HCT116 (cell line): Measurements from ENCODE around the gene LMNA. TPM values are rescaled to one million over a fixed set of nuclear protein-coding genes. Genes with fewer than 3 reads are reported as not detected.

ENCODE experiments used
- ATAC-seq: fragments of 200-7000 bp; cut with Tn5 transposase; 2 replicates; pipeline ENCODE4 v1.9.1; 2020; ENCODE audit warnings: mild to moderate bottlenecking, moderate library complexity
- BruUV-seq: library from RNA; stranded (reverse); fragments of 400-500 nt; replicated peaks from 2 replicates; lab custom pipeline; 2021; lab: Mats Ljungman, UMichigan
- CTCF ChIA-PET: fragments of 300-600 bp; sonication (Branson Sonifier 250); formaldehyde crosslinking; loops from one replicate; lab custom pipeline; 2021; ENCODE audit warnings: antibody characterized with exemption; lab: Charles Lee
- POLR2A ChIA-PET: fragments of 300-600, 350-600 bp; sonication (Branson Sonifier 250); formaldehyde crosslinking; loops from one replicate; lab custom pipeline; 2021; ENCODE audit warnings: antibody characterized with exemption; lab: Charles Lee
- RAD21 ChIA-PET, 2 experiments: fragments of 300-600 bp; sonication (Branson Sonifier 250); formaldehyde crosslinking; loops; one replicate each; lab custom pipeline; 2023; ENCODE audit warnings: low total read pairs in 2 of 2; ENCODE audit not compliant: uncharacterized antibody in 2 of 2, unreplicated experiment in 2 of 2, low non-redundant PET in 1 of 2; lab: Charles Lee
- DNase-seq: peaks from one replicate; pipeline ENCODE4 v3.0.0-alpha.2; 2010; ENCODE audit warnings: low read depth, low spot score
- H2AFZ ChIP-seq: fragments of 200-600 bp; shearing (Covaris generic), sonication (generic); 2 replicates; pipeline ENCODE4 v1.6.1; 2017; ENCODE audit warnings: low read depth, mixed run types, mixed read lengths, antibody characterized with exemption, low read length; ENCODE audit not compliant: poor library complexity, severe bottlenecking
- H3K27ac ChIP-seq: 2 replicates; pipeline ENCODE4 v1.5.1; 2012; ENCODE audit warnings: low read depth, low read length
- H3K27me3 ChIP-seq: fragments of 200-600 bp; sonication (generic); 2 replicates; pipeline ENCODE4 v1.6.1; 2016; ENCODE audit warnings: mixed run types, low read length, mixed read lengths; ENCODE audit not compliant: insufficient read depth
- H3K36me3 ChIP-seq, 2 experiments: fragments of 200-500 bp in 1 of 2; fragments of 200-600 bp in 1 of 2; sonication (Bioruptor generic) in 1 of 2; sonication (generic) in 1 of 2; 2 replicates each; pipeline versions ENCODE4 v1.5.1 to v1.6.1; 2014 to 2016; ENCODE audit warnings: low read length in 2 of 2, inconsistent platforms in 1 of 2, mixed read lengths in 1 of 2, mixed run types in 1 of 2; ENCODE audit not compliant: insufficient read depth in 2 of 2, control insufficient read depth in 1 of 2
- H3K4me1 ChIP-seq, 2 experiments: fragments of 200-600 bp in 1 of 2; sonication (generic) in 1 of 2; 2 replicates each; pipeline versions ENCODE4 v1.5.1 to v1.6.1; 2012 to 2017; ENCODE audit warnings: low read length in 2 of 2, inconsistent platforms in 1 of 2, mild to moderate bottlenecking in 1 of 2, mixed read lengths in 1 of 2, mixed run types in 1 of 2, moderate library complexity in 1 of 2; ENCODE audit not compliant: insufficient read depth in 2 of 2, control insufficient read depth in 1 of 2
- H3K4me2 ChIP-seq: fragments of 200-600 bp; sonication (generic); 2 replicates; pipeline ENCODE4 v1.6.1; 2017; ENCODE audit warnings: mixed run types, low read length, mixed read lengths
- H3K4me3 ChIP-seq, 2 experiments: fragments of 200-600 bp in 1 of 2; sonication (generic) in 1 of 2; replicated peaks in 1 of 2; 2 replicates each; pipeline ENCODE4 v1.5.1; 2011 to 2016; ENCODE audit warnings: low read length in 2 of 2, control low read depth in 1 of 2, low read depth in 1 of 2, mild to moderate bottlenecking in 1 of 2, mixed read lengths in 1 of 2, mixed run types in 1 of 2
- H3K79me2 ChIP-seq: fragments of 200-600 bp; sonication (generic); 2 replicates; pipeline ENCODE4 v1.6.1; 2017; ENCODE audit warnings: mild to moderate bottlenecking, mixed run types, low read length, moderate library complexity, mixed read lengths; ENCODE audit not compliant: insufficient read depth
- H3K9ac ChIP-seq: fragments of 200-600 bp; sonication (generic); 2 replicates; pipeline ENCODE4 v1.6.1; 2016; ENCODE audit warnings: low read length, mixed read lengths
- H3K9me2 ChIP-seq: fragments of 200-600 bp; sonication (generic), shearing (Covaris generic); 2 replicates; pipeline ENCODE4 v1.6.1; 2017; ENCODE audit warnings: mixed run types, mild to moderate bottlenecking, moderate library complexity; ENCODE audit not compliant: insufficient read depth
- H3K9me3 ChIP-seq, 2 experiments: fragments of 200-500 bp in 1 of 2; fragments of 200-600 bp in 1 of 2; sonication (Bioruptor generic) in 1 of 2; sonication (generic) in 1 of 2; 2 replicates each; pipeline ENCODE4 v1.6.1; 2014 to 2017; ENCODE audit warnings: low read length in 2 of 2, mixed read lengths in 2 of 2, inconsistent platforms in 1 of 2, low read depth in 1 of 2, mild to moderate bottlenecking in 1 of 2, mixed run types in 1 of 2, moderate library complexity in 1 of 2; ENCODE audit not compliant: control insufficient read depth in 1 of 2, insufficient read depth in 1 of 2
- H4K20me1 ChIP-seq: fragments of 200-600 bp; sonication (generic), shearing (Covaris generic); 2 replicates; pipeline ENCODE4 v1.6.1; 2017; ENCODE audit warnings: mixed run types, mild to moderate bottlenecking, moderate library complexity; ENCODE audit not compliant: insufficient read depth
- CBX3 ChIP-seq: IDR thresholded peaks from 2 replicates; pipeline ENCODE4 v1.6.1; 2012; ENCODE audit warnings: low read depth
- CEBPB ChIP-seq: IDR thresholded peaks from 2 replicates; pipeline ENCODE4 v1.6.1; 2012; ENCODE audit warnings: low read depth
- CTCF ChIP-seq, 3 experiments: fragments of 200-600 bp in 1 of 3; sonication (generic) in 1 of 3; IDR thresholded peaks in 2 of 3; conservative IDR thresholded peaks in 1 of 3; 2 replicates each; pipeline ENCODE4 v1.5.1; 2012 to 2017; ENCODE audit warnings: low read depth in 2 of 3, low read length in 2 of 3, antibody characterized with exemption in 1 of 3, borderline replicate concordance in 1 of 3, control low read depth in 1 of 3, mild to moderate bottlenecking in 1 of 3, mixed read lengths in 1 of 3, mixed run types in 1 of 3, moderate library complexity in 1 of 3; ENCODE audit not compliant: insufficient read depth in 1 of 3
- ELF1 ChIP-seq: IDR thresholded peaks from 2 replicates; pipeline ENCODE4 v1.6.1; 2012; ENCODE audit warnings: low read depth, borderline replicate concordance
- EZH2phosphoT487 ChIP-seq: fragments of 200-600 bp; IDR thresholded peaks from 2 replicates; pipeline ENCODE4 v1.6.1; 2018; ENCODE audit warnings: antibody characterized with exemption, borderline replicate concordance
- FOSL1 ChIP-seq: IDR thresholded peaks from 2 replicates; pipeline ENCODE4 v1.6.1; 2012; ENCODE audit warnings: low read depth
- POLR2A ChIP-seq: IDR thresholded peaks from 2 replicates; pipeline ENCODE4 v1.7.0; 2011; ENCODE audit warnings: borderline replicate concordance; ENCODE audit not compliant: insufficient read depth, insufficient read length; ENCODE audit errors: extremely low read depth
- REST ChIP-seq: IDR thresholded peaks from 2 replicates; pipeline ENCODE4 v1.6.1; 2012; ENCODE audit warnings: low read depth
- SP1 ChIP-seq: IDR thresholded peaks from 2 replicates; pipeline ENCODE4 v1.6.1; 2012; ENCODE audit warnings: low read depth
- TCF7L2 ChIP-seq: IDR thresholded peaks from 2 replicates; pipeline ENCODE4 v1.7.0; 2011; ENCODE audit warnings: borderline replicate concordance, inconsistent platforms; ENCODE audit not compliant: insufficient read depth, insufficient read length; ENCODE audit errors: extremely low read depth
- YY1 ChIP-seq: IDR thresholded peaks from 2 replicates; pipeline ENCODE4 v1.6.1; 2011; ENCODE audit warnings: low read length, low read depth, moderate library complexity, mild to moderate bottlenecking; ENCODE audit not compliant: insufficient replicate concordance; ENCODE audit errors: extremely low read depth
- ZBTB33 ChIP-seq: IDR thresholded peaks from 2 replicates; pipeline ENCODE4 v1.6.1; 2011; ENCODE audit warnings: mild to moderate bottlenecking, low read length, moderate library complexity; ENCODE audit not compliant: insufficient replicate concordance; ENCODE audit errors: extremely low read depth
- ZFX ChIP-seq: fragments of 450-650 bp; IDR thresholded peaks from 2 replicates; pipeline ENCODE4 v1.6.1; 2017
- intact Hi-C: fragments of 100-400 bp; cut with micrococcal nuclease; formaldehyde crosslinking; loops from 2 replicates; pipeline ENCODE4 v1.10.0; 2022
- total RNA-seq: library from RNA; stranded (reverse); gene quantifications from one replicate; pipeline ENCODE4 v1.2.1, GENCODE V29; 2021; ENCODE audit not compliant: unreplicated experiment

The LMNA gene
- total RNA-seq, 1 experiment from 2014 or later, result 528 TPM

GRCh38 chr1:156128654-156129597 is 14.4 kb downstream of the LMNA start:
- Histone ChIP-seq H2AFZ (no peak overlapping the region), H3K4me2 (peak overlapping the region; percentile 90), H3K9me3 (no peaks in the 10 kb centered on the region), H3K4me1 (peaks cover 52 to 70% of the 10 kb centered on the region in 2 experiments), H3K27ac (peak overlapping the region; percentile 95)
- CTCF ChIA-PET, result interaction anchor here (0.8 to 8.4 kb wide), 16 partner anchors 13 to 191 kb away, joined by 3 to 189 read pairs (median 6); no protein-coding TSS in a partner anchor
- RAD21 ChIA-PET, result interaction anchor here (0.7 to 4.7 kb wide), 5 partner anchors 25 to 32 kb away, joined by 4 to 43 read pairs (median 14); no protein-coding TSS in a partner anchor
- ATAC-seq, result no peak
- BruUV-seq, result no TSS peak
- POLR2A ChIA-PET, result interaction anchor here (1.1 to 2.8 kb wide), 9 partner anchors 13 to 96 kb away, joined by 3 to 42 read pairs (median 7); partner anchors contain the start of gene PMF1
- TF ChIP-seq FOSL1, result no peak
- no peak for TF ChIP-seq REST
- no peak for TF ChIP-seq POLR2A
- no peak for TF ChIP-seq SP1
- TF ChIP-seq CEBPB, result no peak
- TF ChIP-seq ZBTB33, result no peak
- no peak for TF ChIP-seq CTCF (IDR thresholded peaks at IDR 0.05 in 2 of 3, conservative IDR thresholded peaks at IDR 0.05 in 1 of 3; ENCODE audit: borderline replicate concordance in 1 of 3, insufficient read depth in 1 of 3, low read depth in 2 of 3, low read length in 2 of 3)
- no peak for TF ChIP-seq TCF7L2
- TF ChIP-seq EZH2phosphoT487, result no peak
- no peak; the same call in 1 of the 2 replicates for TF ChIP-seq ZFX
- TF ChIP-seq CBX3, result no peak
- TF ChIP-seq ELF1, result no peak
- TF ChIP-seq YY1, result no peak
- TF ChIP-seq, all 23 proteins: peak for 0
- H3K27me3 ChIP-seq, result no peaks in the 10 kb centered on the region
- H4K20me1 ChIP-seq, result no peaks in the 10 kb centered on the region
- peak overlapping the region in 1 of 2 experiments; percentile 1; a peak in 1 of 4 replicates for H3K4me3 ChIP-seq
- no peaks in the 10 kb centered on the region for H3K9me2 ChIP-seq
- no peak for DNase-seq
- H3K36me3 ChIP-seq, result peaks cover 23 to 32% of the 10 kb centered on the region in 2 experiments
- H3K79me2 ChIP-seq, result peaks cover 96% of the 10 kb centered on the region
- intact Hi-C loops, result no loop called here
- H3K9ac ChIP-seq, result peak overlapping the region; percentile 75
